SK-N-DZ (cell line): ENCODE measurements around the gene NPRL2.

Experiments
- DNase-seq: peaks from one replicate; pipeline ENCODE4 v3.0.0-alpha.2; 2015; ENCODE audit warnings: low spot score

NPRL2 gene

DNA sequence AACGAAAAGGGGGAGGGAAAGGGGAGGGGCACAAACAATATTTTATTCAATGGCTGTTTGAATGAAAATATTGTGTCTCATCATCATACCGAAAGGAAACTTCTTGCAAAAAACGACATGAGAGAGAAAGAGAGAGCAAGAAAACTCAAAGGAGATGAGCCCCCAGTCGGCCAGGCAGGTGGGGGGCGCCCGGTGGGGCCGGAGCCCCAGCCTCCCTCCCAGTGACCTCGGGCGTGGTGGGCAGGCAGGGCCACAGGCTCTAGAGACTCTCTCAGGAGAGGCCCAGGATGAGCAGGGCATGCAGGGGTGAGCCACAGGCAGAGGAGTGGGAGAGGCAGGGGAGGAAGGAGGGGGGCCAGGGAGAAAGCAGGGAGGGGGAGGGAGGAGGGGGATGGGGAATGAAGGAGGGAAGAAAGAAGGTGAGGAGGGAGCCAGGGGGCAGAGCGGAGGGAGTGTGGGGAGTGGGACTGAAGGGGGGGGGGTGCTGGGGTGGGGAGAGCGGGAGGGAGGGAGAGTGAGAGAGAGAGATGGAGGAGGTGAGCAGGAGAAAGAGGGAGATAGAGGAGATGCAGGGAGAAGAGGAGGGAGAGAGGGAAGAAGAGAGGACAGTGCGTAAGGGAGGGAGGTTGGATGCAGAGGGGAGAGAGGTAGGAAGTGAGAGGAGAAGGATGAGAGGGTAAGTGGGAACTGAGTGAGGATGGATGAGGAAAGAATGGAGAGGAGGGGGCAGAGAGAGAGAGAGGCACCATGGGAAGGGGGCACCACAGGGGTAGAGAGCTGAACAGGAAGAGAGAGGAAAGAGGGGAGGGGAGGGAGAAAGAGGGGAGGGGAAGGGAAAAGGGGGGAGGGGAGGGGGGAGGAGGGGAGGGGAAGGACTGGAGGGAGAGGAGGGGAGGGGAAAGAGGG is 22.8 kb upstream of the NPRL2 start:
- DNase-seq: peak; percentile 61

DNA sequence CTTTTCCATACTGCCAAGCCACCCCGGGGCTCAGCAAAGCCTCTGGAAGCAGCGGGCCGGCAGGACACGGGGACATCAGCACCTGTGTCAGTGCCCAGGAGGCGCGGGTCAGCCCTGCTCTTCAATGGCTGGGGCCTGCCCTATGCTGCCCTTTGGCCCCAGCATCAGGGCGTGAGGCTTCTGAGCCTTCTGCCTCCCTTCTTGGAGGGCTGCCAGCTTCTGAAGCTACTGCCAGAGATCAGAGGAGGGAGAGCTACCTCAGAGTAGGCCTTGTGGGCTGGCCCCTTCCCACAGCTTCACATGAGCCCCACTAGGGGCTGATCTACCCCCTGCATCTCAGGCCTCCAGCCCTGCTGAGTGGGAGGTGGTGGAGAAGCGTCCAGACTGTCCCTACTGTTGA is 21.8 kb upstream of the NPRL2 start:
- peak; percentile 75 for DNase-seq

DNA sequence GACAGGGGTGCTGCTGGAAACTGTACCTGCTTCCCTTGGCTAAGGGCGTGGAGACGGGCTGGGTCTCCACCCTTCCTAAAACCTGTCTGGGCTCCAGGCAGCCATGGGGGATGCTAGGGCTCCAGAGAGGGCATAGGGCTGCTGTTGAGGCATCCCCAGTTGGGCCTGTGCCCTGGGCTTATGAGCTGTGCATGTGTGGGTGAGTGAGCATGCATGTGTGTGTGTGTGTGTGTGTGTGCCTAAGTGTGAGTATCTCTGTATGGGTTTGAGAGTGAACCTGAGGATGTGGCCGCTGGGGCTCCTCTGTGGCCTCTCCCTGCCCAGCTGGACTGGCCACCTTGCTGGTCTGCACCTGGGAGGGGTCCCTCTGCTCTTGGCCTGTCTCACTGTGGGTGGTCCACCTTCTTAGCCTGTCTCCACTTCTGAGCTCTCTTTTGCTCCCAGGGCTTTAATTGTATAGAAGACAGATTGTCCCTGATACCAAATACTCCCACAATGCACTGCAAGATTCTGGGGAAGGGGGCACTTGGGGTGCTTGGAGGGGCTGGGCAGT is 20.6 kb upstream of the NPRL2 start:
- no peak for DNase-seq

DNA sequence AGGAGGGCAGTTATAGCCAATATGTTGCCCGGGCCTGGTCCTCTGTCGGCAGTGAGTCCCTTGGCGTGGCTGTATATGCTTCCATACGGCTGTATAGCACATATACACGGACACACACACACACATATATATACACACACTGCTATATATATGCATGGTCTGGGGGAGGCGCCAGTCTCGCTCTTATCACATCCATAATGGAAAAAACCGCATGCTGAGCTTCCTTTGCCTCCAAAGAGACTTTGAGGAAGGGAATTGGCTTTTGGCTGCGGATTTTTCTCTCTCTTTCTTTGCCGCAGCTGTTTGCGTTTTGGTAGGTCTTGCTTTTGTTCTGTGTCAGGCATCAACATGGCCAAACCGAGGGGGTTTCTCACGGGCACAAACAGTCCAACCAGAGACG is 20.0 kb upstream of the NPRL2 start:
- peak; percentile 59 for DNase-seq

DNA sequence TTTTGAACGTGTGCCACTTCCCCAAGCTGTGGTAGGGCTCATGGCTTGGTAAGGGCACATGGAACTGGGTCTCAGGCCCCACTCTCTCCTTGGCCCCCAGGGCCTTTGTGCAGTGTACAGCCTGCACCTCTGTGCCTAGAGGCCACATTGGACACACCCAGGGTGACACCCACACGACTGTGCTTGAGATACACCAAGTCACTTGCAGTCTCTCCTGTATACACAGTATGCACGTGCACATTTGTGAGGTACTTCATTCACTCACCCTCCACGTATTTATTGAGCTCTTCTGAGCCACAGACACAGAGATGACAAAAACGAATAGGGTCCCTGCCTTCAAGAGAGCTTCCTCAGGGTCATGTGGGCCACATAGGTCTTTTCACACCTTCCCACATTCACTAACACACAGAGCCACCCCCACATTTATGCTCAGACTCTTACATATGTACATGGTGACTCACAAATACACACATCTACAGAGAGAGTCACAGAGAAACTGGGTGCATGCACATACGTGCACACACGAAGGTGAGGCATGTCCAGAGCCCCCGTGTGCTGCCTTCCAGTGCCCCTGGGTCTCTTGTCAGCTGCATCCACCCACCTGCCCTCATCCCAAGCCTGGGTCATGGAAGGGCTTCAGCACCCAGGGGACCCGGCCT is 18.6 kb upstream of the NPRL2 start:
- DNase-seq: no peak

DNA sequence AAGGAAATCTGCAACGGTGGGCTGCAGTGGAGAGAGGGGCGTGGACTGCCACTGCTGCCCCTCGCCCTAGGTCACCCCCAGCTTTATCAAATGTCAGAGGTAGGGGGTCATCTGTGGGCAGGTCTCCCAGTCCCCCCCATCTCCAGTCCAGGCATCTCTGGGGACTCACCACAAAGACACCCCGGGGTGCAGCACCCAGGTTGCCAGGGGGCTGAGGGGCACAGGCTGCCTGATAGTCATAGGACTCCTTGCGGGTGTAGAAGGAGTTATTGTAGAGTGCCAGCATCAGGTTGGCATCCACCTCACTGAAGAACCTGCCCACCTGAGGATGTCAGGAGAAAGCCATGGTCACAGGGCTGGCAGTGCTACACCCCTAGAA is 15.3 kb upstream of the NPRL2 start:
- no peak for DNase-seq

DNA sequence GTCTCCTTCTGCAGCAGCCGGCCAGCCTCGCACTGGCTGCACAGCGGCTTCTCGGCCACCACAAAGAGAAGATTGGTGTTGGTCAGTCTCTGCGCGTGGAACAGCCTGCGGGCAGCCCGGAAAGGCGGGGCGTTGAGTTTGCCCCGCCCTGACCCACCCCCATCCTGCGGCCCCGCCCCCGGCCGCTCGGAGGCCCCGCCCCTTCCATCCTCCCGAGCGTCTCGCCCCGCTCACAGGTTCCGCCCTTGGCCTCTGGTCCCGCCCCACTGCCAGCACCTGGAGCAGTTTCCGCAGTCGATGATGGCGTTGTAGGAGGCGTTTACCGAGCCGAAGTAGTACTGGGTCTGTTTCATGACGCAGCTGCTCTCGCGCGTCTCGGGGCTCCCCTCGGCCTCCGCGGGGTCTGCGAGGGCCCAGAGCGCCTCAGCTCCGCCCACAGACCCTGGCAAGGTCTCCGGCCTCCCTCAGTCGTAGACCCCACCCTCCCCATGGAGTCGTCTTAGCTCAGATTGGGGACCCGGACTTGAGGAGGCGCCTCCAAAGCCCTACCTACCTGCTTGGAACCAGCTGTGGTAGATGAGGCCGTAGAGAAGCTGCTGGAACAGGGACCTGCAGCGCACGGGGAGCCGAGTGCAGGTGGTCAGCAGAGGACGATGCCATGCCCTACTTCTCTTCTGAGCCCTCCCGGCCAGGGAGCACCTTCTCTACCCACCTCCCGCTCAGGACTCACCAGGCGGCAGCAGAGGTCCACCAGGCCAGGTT is 14.7 kb upstream of the NPRL2 start:
- peak; percentile 78 for DNase-seq

DNA sequence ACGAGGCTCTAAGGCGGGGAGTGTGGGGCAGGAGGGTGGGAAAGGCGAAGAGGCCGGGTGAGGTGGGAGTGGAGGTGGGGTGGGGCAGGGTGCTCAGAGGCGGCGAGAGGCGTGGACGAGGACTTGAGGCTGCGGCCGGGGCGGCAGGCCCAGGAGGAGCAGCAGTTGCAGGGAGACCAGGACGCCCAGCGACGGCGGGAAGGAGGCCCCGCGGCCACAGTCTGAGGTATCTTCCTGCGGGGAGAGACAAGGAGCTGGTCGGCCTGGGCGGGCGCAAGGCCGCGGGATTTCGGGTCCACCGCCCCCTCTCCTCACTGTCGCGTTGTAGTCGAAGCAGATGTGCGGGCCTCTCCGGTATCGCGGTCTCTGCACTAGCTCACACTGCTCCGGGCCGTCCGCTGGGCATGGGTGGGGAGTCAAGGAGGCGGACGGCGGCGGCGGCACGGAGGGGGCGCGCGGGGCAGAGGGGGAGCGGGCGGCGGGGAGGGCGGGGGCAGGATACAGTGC is 14.1 kb upstream of the NPRL2 start:
- no peak for DNase-seq

DNA sequence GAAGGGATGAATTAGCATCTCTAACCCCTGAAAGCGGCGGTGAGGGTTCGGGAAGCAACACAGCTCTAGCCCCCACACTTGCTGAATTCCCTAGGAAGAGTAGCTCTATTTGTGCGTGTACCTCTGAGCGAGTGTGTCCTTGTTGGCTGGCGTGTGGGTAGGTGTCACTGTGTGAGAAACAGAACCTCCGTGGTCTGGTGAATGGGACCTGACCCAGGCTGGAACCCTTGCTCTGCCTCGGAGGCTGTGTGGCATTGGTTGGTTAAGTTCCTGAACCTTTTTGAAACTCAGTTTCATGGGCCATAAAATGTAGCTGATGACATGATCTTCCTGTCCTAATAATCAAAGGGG is 9.2 kb upstream of the NPRL2 start:
- no peak for DNase-seq

DNA sequence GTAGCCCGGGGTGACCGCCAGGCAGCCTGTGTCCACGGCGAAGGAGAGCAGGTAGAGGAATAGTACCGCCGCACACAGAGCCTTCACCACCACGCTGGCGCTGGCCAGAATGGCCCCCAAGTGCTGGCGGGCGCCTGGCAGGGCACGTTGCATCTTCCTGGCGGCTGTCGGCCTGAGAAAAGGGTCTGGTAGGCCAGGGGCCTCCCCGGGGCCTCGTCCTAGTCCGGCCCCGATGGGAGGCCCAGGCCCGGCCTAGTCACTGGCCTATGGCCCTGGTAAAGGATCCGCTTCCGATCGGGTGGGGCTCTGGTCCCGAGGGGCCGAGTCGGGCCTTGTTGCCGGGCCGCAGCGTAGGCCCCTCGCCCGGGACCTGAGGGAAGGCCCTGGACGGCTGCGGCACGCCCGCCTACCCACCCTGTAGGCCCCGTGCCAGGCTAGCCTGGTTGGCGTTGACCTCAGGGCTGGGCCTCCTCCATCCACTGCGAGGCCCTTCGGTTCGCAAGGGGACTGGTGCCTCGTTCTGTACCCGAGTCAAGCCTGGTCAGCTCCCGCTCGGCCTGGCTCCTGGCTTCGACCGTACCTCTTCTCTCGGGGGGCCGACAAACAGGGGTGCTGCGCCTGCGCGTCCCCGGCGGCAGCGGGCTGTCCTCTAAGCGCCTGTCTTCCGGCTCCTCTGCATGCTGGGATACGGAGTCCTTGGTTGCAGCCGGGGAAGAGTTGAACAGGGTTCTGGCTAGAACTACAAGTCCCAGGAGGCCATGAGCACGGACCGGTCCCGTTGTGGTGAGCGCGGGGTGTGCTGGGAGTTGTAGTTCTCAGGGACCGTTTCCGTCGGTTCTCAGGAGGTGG is 8.6 kb upstream of the NPRL2 start, which contains the start of gene TMEM115:
Gene TMEM115 (minus strand): TSS at position 611 of the 849 bp plus-strand sequence. CDS start 458 bp downstream, at position 153.
- peak; percentile 97 for DNase-seq

DNA sequence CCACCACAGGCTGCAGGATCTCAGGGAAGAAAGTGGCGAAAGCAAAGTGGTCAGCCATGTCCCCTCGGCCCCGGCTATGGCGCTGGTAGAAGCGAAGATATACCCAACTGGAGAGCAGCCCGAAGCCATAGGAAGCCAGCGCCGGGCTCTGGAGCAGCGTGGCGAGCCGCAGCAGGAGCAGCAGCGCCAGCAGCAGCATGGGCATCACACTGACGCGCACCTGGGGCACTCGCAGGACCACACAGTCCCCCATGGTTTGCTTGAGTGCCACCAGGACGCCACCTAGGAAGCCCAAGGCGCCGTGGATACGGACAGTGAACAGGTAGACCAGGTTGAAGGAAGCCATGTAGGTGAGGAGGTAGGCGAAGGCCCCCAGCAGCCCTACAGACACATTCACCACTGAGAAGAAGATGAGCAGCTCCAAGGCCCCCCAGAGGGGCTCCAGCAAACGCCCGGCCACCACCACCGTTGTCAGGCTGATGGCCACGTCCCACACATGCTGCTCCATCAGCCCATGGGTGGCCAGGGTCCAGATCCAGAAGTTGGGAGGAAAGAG is 7.9 kb upstream of the NPRL2 start:
- no peak for DNase-seq

DNA sequence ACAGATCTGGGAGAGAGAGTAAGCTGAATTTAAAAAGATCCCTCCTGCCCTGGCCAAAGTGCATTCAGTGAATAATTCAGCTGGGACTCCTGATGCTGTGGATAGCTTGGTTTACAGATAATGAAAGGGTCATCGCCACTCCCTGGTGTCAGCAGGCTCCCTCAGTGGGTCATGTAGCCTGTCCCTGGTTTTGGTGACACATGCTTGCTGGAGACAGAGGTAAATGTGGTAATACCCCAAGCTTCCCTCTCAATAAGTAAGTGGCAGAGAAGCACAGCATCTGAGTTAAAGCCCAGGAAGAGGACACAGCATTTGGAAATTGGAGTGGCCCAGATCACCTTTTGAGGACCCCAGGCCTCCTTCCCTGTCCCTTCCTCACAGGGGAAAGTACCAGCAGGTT is 6.9 kb upstream of the NPRL2 start:
- DNase-seq: no peak

DNA sequence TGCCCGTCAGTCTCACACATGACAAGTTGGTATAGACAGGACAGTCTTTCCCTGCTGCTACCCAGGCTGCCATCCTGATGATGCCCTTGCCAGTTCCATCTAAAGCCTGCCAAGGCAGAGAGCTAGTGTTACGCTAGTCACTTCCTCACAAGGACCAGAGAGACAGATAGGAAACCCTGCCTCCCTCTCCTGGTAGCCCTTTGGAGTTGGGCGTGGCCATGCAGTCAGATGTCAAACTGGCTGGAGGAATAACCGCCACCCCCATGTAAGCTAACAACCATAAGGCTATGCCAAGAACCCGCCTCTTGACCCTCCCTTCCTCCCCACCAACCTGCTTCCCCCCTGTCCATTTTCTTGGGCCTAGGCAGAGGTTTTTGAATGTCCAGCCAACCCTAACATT is 6.0 kb upstream of the NPRL2 start:
- no peak for DNase-seq

DNA sequence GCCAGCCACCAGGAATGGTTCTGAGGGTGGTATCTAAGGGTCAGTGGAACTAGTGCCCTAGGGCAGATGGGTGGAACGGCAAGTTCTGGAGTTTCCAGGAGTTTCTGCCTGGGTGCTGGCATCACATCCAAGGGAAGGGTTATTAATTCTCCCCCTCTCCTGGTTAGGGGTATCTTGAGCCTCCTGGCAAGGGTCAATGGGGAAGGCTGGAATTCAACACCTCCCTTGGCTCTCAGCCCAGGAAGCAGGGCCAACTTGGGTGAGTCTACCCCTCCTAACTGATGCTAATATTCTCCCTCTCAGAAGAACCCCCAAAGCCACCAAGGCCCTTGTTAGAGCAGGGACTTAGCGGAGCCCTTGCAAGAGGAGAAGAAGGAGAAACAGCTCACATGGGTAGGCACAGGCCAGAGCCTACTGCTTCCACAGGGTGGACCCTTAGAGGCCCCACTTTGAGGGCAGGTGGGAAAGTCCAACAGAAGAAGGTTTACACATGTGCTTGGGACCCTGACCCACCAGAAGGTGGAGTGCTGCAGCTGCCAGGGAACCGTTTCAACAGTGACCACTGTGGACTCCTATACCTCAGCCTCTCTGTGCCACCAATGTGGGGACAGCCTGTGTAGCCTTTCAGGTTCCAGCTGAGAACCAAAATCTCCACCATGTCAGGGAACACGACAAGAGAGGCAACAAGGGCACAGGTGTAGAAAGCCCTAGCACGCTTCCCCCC is 5.4 kb upstream of the NPRL2 start:
- DNase-seq: no peak

DNA sequence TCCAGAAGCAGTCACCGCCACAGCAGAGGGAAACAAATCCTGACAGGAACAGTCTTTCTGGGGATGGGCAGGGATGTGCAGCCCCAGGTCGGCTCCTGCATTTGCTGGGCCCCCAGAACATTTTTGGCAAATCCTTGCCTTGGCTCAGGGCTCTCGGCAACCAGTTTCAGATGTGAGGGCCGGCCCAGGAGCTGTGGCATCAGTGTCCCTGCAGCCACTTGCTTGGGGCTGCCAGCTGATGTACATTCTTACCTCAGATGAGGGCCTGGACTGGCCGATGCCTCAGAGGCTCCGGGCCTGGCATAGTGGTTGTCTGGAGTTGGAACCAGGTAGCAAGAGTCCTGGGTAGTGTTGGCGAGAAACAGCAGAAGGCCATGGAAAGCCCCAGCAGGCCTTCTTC is 4.3 kb upstream of the NPRL2 start:
- no peak for DNase-seq

DNA sequence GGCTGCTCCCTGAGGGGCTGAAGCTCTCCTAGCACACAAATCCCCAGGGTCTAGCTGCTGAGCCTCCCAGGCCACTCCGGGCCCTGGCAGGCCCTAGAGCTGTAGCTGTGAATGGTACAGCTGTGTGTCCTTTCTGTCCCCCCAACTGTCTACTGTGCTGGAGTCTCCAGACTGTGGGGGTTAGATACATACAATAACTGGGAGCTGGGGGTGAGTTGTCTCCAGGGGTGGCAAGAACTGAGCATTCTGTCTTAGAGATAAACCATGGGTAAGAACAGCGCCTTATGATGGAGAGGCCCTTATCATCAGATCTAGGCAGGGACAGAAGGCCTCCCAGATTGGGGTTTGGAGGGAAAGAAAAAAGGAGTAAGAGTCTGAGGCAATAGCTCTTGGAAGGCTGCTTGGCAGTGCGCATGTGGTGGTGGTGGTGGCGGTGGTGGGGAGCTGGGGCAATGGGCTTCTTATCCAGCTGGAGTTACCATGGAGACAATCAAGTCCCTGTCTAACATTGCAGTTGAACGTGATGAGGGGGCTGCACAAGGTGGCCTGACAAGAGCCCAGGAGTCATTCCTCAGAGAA is 3.7 kb upstream of the NPRL2 start:
- DNase-seq: no peak

DNA sequence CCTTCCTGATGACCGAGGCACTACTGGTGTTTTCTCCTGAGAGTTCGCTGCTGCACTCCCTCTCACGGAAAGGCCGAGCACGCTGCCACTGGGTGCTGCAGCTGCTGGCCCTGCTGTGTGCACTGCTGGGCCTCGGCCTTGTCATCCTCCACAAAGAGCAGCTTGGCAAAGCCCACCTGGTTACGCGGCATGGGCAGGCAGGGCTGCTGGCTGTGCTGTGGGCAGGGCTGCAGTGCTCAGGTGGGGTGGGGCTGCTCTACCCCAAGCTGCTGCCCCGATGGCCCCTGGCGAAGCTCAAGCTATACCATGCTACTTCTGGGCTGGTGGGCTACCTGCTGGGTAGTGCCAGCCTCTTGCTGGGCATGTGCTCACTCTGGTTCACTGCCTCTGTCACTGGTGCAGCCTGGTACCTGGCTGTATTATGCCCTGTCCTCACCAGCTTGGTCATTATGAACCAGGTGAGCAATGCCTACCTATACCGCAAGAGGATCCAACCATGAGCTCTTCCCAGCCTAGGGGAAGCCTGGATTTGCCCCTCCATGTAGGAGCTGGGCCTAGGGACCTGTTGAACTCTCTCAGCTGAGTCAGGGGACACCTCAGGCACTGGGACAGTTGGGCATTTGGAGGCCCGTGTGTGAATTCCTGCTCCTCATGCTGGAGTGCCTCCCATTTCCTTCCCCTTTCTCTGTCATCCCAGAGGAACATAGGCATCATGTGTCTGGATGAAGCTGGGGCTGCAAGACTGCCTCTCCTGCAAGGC is 2.9 kb upstream of the NPRL2 start:
- no peak for DNase-seq

DNA sequence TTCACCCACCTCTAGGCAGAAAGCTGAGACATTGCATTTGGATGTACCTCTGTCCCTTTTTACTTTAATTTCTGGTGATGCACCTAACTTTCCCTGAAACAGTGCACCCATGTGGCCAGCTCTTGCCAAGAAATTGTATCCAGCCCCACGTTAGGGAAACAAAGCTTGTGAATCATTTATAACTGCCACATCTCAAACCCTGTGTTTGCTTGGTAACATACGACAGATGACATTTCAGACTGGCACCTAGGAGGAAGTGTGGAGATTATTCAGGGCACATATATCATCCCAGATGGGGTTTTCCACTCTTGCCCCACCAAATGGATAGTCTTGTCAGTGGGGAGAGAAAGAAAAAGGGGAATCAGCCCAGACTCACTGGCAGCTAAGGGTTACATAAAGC is 2.2 kb upstream of the NPRL2 start:
- DNase-seq: no peak

DNA sequence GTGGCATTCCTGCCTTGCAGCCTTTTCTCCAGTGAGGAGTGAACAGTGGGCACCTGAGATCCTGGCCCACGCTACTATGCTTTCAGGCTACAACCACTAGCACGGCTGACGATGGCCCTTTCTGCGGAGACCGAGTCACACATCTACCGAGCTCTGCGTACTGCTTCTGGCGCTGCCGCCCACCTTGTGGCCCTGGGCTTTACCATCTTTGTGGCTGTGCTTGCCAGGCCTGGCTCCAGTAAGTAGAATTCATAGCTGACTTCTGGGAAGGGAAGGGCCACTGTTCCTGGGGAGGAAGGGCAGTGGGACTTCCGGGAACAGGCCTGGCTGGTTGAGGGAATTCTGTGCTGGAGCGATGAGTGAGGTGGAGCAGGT is 735 bp upstream of the NPRL2 start:
- no peak for DNase-seq
